ENCODE measurements around the gene OSBPL3.

DNA sequence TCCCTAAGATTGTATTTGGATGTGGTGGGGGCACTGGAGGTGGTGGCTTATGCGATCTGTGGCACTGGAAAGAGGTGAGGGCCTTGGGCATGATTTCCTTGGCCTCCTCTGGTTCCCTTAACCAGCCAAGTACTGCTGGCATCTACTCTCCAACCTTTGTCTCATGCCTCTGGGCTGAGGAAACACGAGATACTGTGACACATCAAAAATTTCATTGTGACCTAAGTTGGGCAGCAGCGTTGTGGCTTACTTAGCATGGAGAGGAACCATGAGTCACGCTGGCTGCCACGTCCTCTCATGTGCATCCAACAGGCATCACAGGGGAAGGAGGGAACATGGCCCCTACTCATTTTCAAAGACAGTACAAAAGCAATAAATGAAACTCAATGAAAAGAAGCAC is 193.0 kb downstream of the OSBPL3 start:
- no peak for TF ChIP-seq POLR2A (IDR thresholded peaks at IDR 0.05)
- TF ChIP-seq CTCF (IDR thresholded peaks at IDR 0.05) = no peak

Measured in uterus (tissue), 2 donors.